ENCODE data around the gene BSCL2. TPM values are rescaled to one million over a fixed set of nuclear protein-coding genes. Genes with fewer than 3 reads are reported as not detected.
"Not testable (repeated sequence)": the region's sequence is repeated elsewhere in the genome, so short reads cannot be mapped to it uniquely, and the experiment has no call there.

The BSCL2 gene
- total RNA-seq, 4 donors from 2014 or later = 28.9 to 76.3 (median 59.3) TPM

GRCh38 chr11:62652161-62653006 lies 54.8 kb downstream of the BSCL2 start:
- H3K36me3 ChIP-seq = peaks cover 24% of the 10 kb centered on the region
- DNase-seq (ENCODE audit: low spot score in 2 of 2) = no peak
- WGBS = 31% methylated on average over 15 of the region's 16 CpGs
- H3K9me3 ChIP-seq = no peaks in the 10 kb centered on the region
- H3K4me3 ChIP-seq = peak overlapping the region; percentile 72
- TF ChIP-seq CTCF (IDR thresholded peaks at IDR 0.05) = no peak
- no peak for TF ChIP-seq POLR2AphosphoS5 (IDR thresholded peaks at IDR 0.05)
- no peak for TF ChIP-seq POLR2A (IDR thresholded peaks at IDR 0.05)
- TF ChIP-seq EP300 (IDR thresholded peaks at IDR 0.05) = no peak
- no peaks in the 10 kb centered on the region for H3K27me3 ChIP-seq
- H3K4me1 ChIP-seq = peaks cover 19% of the 10 kb centered on the region
- peak overlapping the region; percentile 90 for H3K27ac ChIP-seq

- H3K4me1 ChIP-seq = peaks cover 32% of the 10 kb centered on the region
- not testable (repeated sequence) for DNase-seq (ENCODE audit: low spot score in 2 of 2); H3K27me3 ChIP-seq; H3K4me3 ChIP-seq; H3K9me3 ChIP-seq; H3K27ac ChIP-seq
- H3K36me3 ChIP-seq = peaks cover 24% of the 10 kb centered on the region
- WGBS = 96% methylated on average over 12 of the region's 12 CpGs
Measured at GRCh38 chr11:62650283-62650682, 56.9 kb downstream of the BSCL2 start.

GRCh38 chr11:62649486-62649885 lies 57.7 kb downstream of the BSCL2 start:
- no peaks in the 10 kb centered on the region for H3K9me3 ChIP-seq
- DNase-seq (ENCODE audit: low spot score in 2 of 2) = no peak
- H3K4me3 ChIP-seq = no peak overlapping the region
- H3K4me1 ChIP-seq = peaks cover 40% of the 10 kb centered on the region
- H3K36me3 ChIP-seq = peaks cover 25% of the 10 kb centered on the region
- WGBS = 94% methylated on average over 11 of the region's 11 CpGs
- H3K27ac ChIP-seq = no peak overlapping the region
- TF ChIP-seq POLR2A (IDR thresholded peaks at IDR 0.05) = no peak
- no peak for TF ChIP-seq EP300 (IDR thresholded peaks at IDR 0.05)
- no peak for TF ChIP-seq CTCF (IDR thresholded peaks at IDR 0.05)
- no peak for TF ChIP-seq POLR2AphosphoS5 (IDR thresholded peaks at IDR 0.05)
- H3K27me3 ChIP-seq = no peaks in the 10 kb centered on the region

- no peak overlapping the region for H3K27ac ChIP-seq
- no peaks in the 10 kb centered on the region for H3K27me3 ChIP-seq
- peaks cover 29% of the 10 kb centered on the region for H3K36me3 ChIP-seq
- TF ChIP-seq EP300 (IDR thresholded peaks at IDR 0.05) (no peak), POLR2AphosphoS5 (IDR thresholded peaks at IDR 0.05) (no peak), CTCF (IDR thresholded peaks at IDR 0.05) (no peak), POLR2A (IDR thresholded peaks at IDR 0.05) (no peak)
- peaks cover 43% of the 10 kb centered on the region for H3K4me1 ChIP-seq
- 92% methylated on average over 11 of the region's 11 CpGs for WGBS
- no peaks in the 10 kb centered on the region for H3K9me3 ChIP-seq
- DNase-seq (ENCODE audit: low spot score in 2 of 2) = no peak
- no peak overlapping the region for H3K4me3 ChIP-seq
Measured at GRCh38 chr11:62648967-62649364, 58.3 kb downstream of the BSCL2 start.

GRCh38 chr11:62648185-62648966 lies 58.8 kb downstream of the BSCL2 start:
- no peaks in the 10 kb centered on the region for H3K9me3 ChIP-seq
- DNase-seq (ENCODE audit: low spot score in 2 of 2) = no peak
- no peak overlapping the region for H3K4me3 ChIP-seq
- no peak for TF ChIP-seq CTCF (IDR thresholded peaks at IDR 0.05)
- TF ChIP-seq EP300 (IDR thresholded peaks at IDR 0.05) = no peak
- no peak for TF ChIP-seq POLR2A (IDR thresholded peaks at IDR 0.05)
- no peak for TF ChIP-seq POLR2AphosphoS5 (IDR thresholded peaks at IDR 0.05)
- H3K27ac ChIP-seq = no peak overlapping the region
- H3K4me1 ChIP-seq = peaks cover 40% of the 10 kb centered on the region
- H3K36me3 ChIP-seq = peaks cover 35% of the 10 kb centered on the region
- no peaks in the 10 kb centered on the region for H3K27me3 ChIP-seq
- 89% methylated on average over 14 of the region's 24 CpGs for WGBS

All from suprapubic skin (tissue), 4 donors.